Neural cell (in vitro differentiated cells): ENCODE measurements around the gene VASN. TPM values are rescaled to one million over a fixed set of nuclear protein-coding genes. Genes with fewer than 3 reads are reported as not detected.

Experiments used
- H2AFZ ChIP-seq: fragments of 200-600, 300-800 bp; sonication (generic), shearing (Covaris generic); 2 replicates; pipeline ENCODE4 v1.6.0; 2014; ENCODE audit warnings: low read depth, mild to moderate bottlenecking, antibody characterized with exemption, low read length, moderate library complexity
- H3F3A ChIP-seq: fragments of 200-600 bp; shearing (Covaris generic); 2 replicates; pipeline ENCODE4 v1.6.1; 2016; ENCODE audit warnings: mild to moderate bottlenecking, moderate library complexity, mixed read lengths, antibody characterized with exemption, low read length; ENCODE audit not compliant: insufficient read depth, poor library complexity, severe bottlenecking
- H3K27ac ChIP-seq: fragments of 200-600, 300-800 bp; sonication (generic), shearing (Covaris generic); 2 replicates; pipeline ENCODE4 v1.5.1; 2014; ENCODE audit warnings: mild to moderate bottlenecking, low read length, moderate library complexity
- H3K27me3 ChIP-seq: fragments of 300-800, 200-600 bp; sonication (generic), shearing (Covaris generic); 2 replicates; pipeline ENCODE4 v1.6.0; 2014; ENCODE audit warnings: mild to moderate bottlenecking, low read depth, low read length, moderate library complexity; ENCODE audit not compliant: insufficient read depth
- H3K36me3 ChIP-seq: fragments of 300-800, 200-600 bp; sonication (generic), shearing (Covaris generic); 2 replicates; pipeline ENCODE4 v1.5.1; 2014; ENCODE audit warnings: mild to moderate bottlenecking, antibody characterized with exemption, low read length, moderate library complexity; ENCODE audit not compliant: insufficient read depth
- H3K4me2 ChIP-seq: fragments of 300-800, 200-600 bp; sonication (generic), shearing (Covaris generic); 2 replicates; pipeline ENCODE4 v1.6.0; 2014; ENCODE audit warnings: mild to moderate bottlenecking, low read length
- H3K4me3 ChIP-seq: fragments of 300-800, 200-600 bp; sonication (generic), shearing (Covaris generic); 2 replicates; pipeline ENCODE4 v1.5.1; 2014; ENCODE audit warnings: mild to moderate bottlenecking, low read length, moderate library complexity
- H3K79me2 ChIP-seq: fragments of 200-600 bp; shearing (Covaris generic); replicated peaks from 2 replicates; pipeline ENCODE4 v1.6.0; 2014; ENCODE audit warnings: mild to moderate bottlenecking, low read length, moderate library complexity; ENCODE audit not compliant: insufficient read depth
- H3K9ac ChIP-seq: fragments of 300-800, 200-600 bp; sonication (generic), shearing (Covaris generic); 2 replicates; pipeline ENCODE4 v1.6.1; 2016; ENCODE audit warnings: mild to moderate bottlenecking, low read length, mixed read lengths
- H3K9me2 ChIP-seq: fragments of 200-600 bp; shearing (Covaris generic); 2 replicates; pipeline ENCODE4 v1.6.1; 2016; ENCODE audit warnings: mild to moderate bottlenecking, low read length, mixed read lengths; ENCODE audit not compliant: insufficient read depth
- H3K9me3 ChIP-seq: fragments of 200-600, 300-800 bp; sonication (generic), shearing (Covaris generic); 2 replicates; pipeline ENCODE4 v1.6.1; 2016; ENCODE audit warnings: mild to moderate bottlenecking, mixed run types, low read length, moderate library complexity, mixed read lengths
- H4K20me1 ChIP-seq: fragments of 200-600 bp; shearing (Covaris generic); 2 replicates; pipeline ENCODE4 v1.6.1; 2016; ENCODE audit warnings: mild to moderate bottlenecking, mixed run types; ENCODE audit not compliant: insufficient read depth
- CTCF ChIP-seq: fragments of 450-650 bp; IDR thresholded peaks from 2 replicates; pipeline ENCODE4 v1.5.1; 2014; ENCODE audit warnings: antibody characterized with exemption, mild to moderate bottlenecking, moderate library complexity; ENCODE audit not compliant: poor library complexity, severe bottlenecking
- EP300 ChIP-seq: fragments of 450-650 bp; conservative IDR thresholded peaks from 2 replicates; pipeline ENCODE4 v1.6.1; 2014; ENCODE audit warnings: antibody characterized with exemption, mild to moderate bottlenecking, moderate library complexity; ENCODE audit not compliant: poor library complexity, severe bottlenecking
- EZH2 ChIP-seq: fragments of 200-600, 300-800 bp; shearing (Covaris generic), sonication (generic); IDR thresholded peaks from 2 replicates; pipeline ENCODE4 v1.6.1; 2014; ENCODE audit warnings: antibody characterized with exemption, low read length, borderline replicate concordance, mild to moderate bottlenecking; ENCODE audit not compliant: insufficient read depth, poor library complexity, severe bottlenecking
- MXI1 ChIP-seq: fragments of 450-650 bp; conservative IDR thresholded peaks from 2 replicates; pipeline ENCODE4 v1.6.1; 2014; ENCODE audit warnings: antibody characterized with exemption, mild to moderate bottlenecking; ENCODE audit not compliant: poor library complexity, severe bottlenecking
- POLR2AphosphoS5 ChIP-seq: IDR thresholded peaks from 2 replicates; pipeline ENCODE4 v1.6.1; 2012
- RAD21 ChIP-seq: fragments of 450-650 bp; conservative IDR thresholded peaks from 2 replicates; pipeline ENCODE4 v1.6.1; 2014; ENCODE audit warnings: antibody characterized with exemption, mild to moderate bottlenecking, moderate library complexity
- REST ChIP-seq: IDR thresholded peaks from 2 replicates; pipeline ENCODE4 v1.6.1; 2012; ENCODE audit warnings: borderline replicate concordance
- SMC3 ChIP-seq: fragments of 450-650 bp; conservative IDR thresholded peaks from 2 replicates; pipeline ENCODE4 v1.6.1; 2014; ENCODE audit warnings: antibody characterized with exemption, mild to moderate bottlenecking, moderate library complexity; ENCODE audit not compliant: poor library complexity
- TAF1 ChIP-seq: IDR thresholded peaks from 2 replicates; pipeline ENCODE4 v1.6.1; 2012; ENCODE audit warnings: low read depth
- polyA plus RNA-seq: library from polyadenylated mRNA; depleted of rRNA; stranded (reverse); fragments of >200 nt; gene quantifications from 2 replicates; pipeline ENCODE4 v1.2.3, GENCODE V29; 2014

The VASN gene
- polyA plus RNA-seq, 1 donor from 2014 or later: 0.57 TPM

DNA sequence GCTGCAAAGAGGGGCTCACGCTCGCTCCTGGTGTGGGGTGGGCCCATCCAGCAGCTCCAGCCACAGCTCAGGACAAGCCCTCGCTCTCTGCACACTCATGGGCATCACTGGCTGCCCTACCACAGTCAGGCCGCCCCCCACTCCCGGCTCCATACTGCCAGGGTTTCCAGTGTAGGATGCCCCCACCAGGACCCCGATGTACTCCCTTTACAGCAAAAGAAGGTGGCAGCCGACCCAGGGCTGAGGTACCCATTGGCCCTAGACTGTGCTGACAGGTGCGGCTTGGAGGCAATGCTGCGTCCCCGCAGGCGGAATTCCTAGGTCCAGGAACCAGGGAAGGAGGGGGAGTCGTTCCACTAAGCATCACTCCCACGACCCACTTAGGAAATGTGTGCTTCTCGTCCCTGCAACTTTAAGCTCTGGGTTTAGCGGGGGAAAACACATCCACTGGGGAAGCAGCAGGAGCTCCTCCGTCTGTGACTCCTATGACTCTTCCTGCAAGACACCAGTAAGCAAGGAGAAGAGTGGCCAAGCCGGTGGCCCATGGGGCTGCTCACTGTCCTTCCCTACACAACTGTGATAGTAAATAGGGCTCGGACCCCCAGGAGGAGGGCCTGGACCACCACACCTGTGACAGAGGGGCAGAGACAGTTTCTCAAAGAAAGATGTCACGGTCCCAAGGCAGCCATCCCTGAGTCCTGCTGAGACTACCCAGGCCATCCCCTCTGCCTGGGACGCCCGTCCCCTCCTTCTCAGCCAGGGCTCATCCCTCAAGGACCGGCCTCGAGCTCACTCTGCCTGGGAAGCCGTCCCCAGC is 31.7 kb downstream of the VASN start:
- no peaks in the 10 kb centered on the region for H3F3A ChIP-seq
- no peaks in the 10 kb centered on the region for H3K79me2 ChIP-seq
- TF ChIP-seq RAD21: no peak
- no peak for TF ChIP-seq EP300
- no peak for TF ChIP-seq POLR2AphosphoS5
- TF ChIP-seq TAF1: no peak
- no peak for TF ChIP-seq REST
- no peak for TF ChIP-seq SMC3
- no peak for TF ChIP-seq EZH2
- no peak for TF ChIP-seq MXI1
- no peak for TF ChIP-seq CTCF

GRCh38 chr16:4404247-4404966 is 32.8 kb downstream of the VASN start:
- H3K9me2 ChIP-seq: no peaks in the 10 kb centered on the region
- H3K4me2 ChIP-seq: no peak overlapping the region
- no peaks in the 10 kb centered on the region for H3K36me3 ChIP-seq
- no peaks in the 10 kb centered on the region for H3K9me3 ChIP-seq
- H3K9ac ChIP-seq: no peak overlapping the region
- no peak overlapping the region for H3K4me3 ChIP-seq
- H2AFZ ChIP-seq: no peak overlapping the region
- no peak overlapping the region for H3K27ac ChIP-seq
- H4K20me1 ChIP-seq: no peaks in the 10 kb centered on the region
- no peaks in the 10 kb centered on the region for H3K27me3 ChIP-seq
- TF ChIP-seq SMC3 (peak; percentile 32), CTCF (peak; percentile 69), RAD21 (peak; percentile 45), POLR2AphosphoS5 (no peak)
- H3F3A ChIP-seq: no peaks in the 10 kb centered on the region
- H3K79me2 ChIP-seq: no peaks in the 10 kb centered on the region

More for the DNA sequence above, 31.7 kb downstream of the VASN start:
- H4K20me1 ChIP-seq: no peaks in the 10 kb centered on the region
- no peak overlapping the region for H3K4me3 ChIP-seq
- H3K9me2 ChIP-seq: no peaks in the 10 kb centered on the region
- no peak overlapping the region for H3K27ac ChIP-seq
- no peaks in the 10 kb centered on the region for H3K9me3 ChIP-seq
- H3K27me3 ChIP-seq: no peaks in the 10 kb centered on the region
- no peak overlapping the region for H3K4me2 ChIP-seq
- H2AFZ ChIP-seq: no peak overlapping the region
- H3K36me3 ChIP-seq: no peaks in the 10 kb centered on the region
- no peak overlapping the region for H3K9ac ChIP-seq
